Activated T-cell treated with anti-CD3 and anti-CD28 coated beads for 48 hours (primary cell): ENCODE results near the gene RIMS1.

Source experiments
- DNase-seq: peaks from one replicate; pipeline ENCODE4 v3.0.0-alpha.2; 2020; ENCODE audit warnings: low read depth

Gene RIMS1

DNA sequence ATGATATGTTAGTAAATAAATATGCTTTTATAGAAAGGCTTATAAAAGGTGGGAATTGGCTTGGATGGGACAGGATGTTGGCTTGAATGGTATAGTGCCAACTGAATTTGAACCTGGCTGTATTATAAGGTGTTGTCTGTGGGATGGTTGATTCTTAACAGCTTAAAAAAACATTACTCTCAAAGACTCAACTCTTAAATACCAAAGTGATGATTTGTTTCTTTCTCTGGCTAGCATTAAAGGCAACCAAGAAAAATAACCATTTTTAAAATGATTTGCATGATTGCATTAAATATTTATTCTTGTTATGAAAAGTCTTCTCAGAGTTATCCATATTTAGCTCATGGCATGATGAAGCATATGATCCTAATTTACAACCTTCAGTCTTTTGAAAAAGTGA, 216.2 kb downstream of the RIMS1 start:
- DNase-seq = no peak

DNA sequence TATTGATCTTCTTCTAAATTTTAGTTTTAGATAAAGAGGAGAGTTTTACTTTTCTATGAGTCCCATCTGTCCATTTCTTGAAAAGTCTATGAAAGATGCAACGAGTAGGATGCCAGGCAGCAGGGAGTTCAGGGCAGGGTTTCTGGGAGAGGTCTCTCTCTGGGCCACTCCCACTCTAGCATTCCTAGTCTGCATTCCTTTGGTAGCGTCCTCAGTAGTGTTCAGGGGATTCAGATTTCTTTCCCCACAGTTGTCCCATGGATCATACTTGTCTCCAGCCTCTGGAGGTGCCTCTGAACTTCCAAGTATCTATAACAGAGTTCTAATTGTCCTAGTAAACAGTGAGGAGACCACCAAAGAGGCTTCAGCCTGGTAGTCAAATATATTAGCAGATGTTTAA, 225.3 kb downstream of the RIMS1 start:
- DNase-seq = no peak

DNA sequence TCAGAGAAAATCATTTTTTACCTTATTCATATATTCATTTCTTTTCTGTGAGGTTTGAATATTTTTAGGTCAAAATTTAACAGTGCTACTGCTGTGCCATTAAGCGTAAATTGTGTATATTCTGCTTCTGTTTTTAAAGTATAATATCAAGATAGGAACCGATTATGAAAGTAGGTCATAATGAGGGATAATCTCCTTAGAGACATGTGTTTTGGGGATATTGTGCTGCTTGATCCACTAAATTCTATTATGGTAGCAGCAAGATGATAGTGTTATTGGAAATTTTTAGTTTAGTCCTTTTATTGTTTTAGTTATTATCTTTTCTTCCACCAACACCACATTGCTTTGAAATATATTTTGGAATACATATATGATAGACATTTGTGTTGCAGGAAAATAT, 244.0 kb downstream of the RIMS1 start:
- no peak for DNase-seq

GRCh38 chr6:72132427-72132826, 246.1 kb downstream of the RIMS1 start:
- DNase-seq = no peak

DNA sequence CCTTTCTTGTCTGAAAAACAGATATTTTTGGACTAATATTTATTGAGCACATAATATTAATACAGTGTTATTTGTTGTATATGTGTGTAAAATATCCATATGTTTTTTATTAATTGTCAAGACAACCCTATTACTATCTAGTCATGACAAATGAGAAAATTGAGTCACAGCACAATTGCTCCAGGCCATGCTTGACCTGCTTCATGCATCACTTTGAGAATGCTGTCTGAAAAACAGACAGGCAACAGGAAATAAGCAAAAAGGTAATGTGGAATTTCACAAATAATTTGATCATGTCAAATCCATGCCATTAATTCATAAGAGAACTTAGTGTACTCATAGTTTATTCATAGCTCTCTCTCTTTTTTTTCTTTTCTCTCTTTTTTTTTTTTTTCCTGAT, 246.5 kb downstream of the RIMS1 start:
- no peak for DNase-seq

DNA sequence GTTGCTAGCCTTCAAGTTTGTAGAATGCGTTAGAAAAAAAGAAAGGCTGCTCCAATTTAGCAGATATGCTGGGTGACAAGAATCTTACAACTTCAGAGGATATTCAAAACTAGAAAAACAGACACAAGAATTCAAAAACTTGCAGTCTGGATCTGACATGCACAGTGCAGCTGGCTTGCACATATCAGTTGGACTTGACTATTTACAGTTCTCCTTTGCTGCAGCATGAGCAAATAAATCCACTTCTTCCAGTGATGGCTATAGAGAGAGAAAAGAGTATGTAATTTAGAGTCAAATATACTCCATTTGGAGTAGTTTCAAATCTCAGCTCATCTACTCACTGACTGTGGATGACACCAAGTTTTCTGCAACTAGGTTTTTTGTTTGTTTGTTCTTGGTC, 247.0 kb downstream of the RIMS1 start:
- DNase-seq = no peak

DNA sequence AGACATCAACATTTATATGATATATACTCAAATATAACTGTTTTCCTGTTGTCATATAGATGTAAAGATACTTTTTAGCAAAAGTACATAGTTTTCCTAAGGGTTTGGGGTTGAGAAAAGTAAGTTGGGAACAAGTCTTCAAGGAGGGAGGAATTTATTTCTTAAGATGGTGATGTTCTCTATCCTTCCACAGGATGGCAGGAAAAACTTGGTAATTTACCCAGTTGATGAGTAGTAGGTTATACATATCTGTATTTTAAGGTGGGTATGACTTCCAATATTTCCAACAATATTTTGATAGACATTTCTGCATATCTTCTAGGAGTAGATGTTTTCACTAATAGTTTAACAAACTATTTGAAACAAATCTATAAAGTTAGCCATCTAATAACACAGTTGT, 254.4 kb downstream of the RIMS1 start:
- no peak for DNase-seq

DNA sequence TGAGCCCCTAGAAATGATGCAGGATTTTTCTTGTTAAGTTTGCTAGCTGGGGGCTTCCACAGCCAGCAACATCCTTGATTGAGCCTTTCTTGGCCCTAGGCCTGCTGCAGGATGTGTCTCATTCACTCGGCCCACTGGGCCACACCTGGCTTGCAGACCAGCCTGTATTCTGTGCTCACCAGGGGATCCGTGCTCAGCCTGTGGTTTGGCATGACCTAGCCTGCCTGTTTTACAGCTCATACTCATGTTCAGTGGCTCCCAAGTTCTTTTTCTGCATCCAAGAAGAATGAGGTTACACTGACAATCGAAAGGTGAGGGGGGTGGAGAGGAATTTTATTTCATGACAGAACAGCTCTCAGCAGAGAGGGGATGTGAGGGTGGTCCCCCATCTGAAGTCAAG, 263.4 kb downstream of the RIMS1 start:
- no peak for DNase-seq

- DNase-seq = no peak
Measured at GRCh38 chr6:72151742-72152141, 265.4 kb downstream of the RIMS1 start.

DNA sequence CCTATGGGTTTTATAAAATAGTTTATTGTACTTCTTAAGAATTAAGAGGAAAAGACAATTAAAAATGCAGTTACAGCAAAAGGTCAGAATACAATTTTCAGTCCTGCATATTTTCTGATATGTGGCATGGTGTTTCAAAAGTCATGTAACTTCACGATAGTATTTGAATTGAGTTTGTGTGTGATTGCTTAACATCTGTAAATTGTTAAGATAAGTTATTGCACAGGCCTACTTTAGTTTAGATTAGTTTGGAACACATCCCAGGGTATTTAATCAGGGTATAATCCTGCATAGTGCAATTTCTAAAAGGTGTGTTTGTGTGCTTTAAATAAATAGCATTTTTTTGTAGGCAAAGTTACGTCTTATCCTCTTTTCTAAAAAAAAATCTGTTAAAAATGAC, 289.6 kb downstream of the RIMS1 start:
- no peak for DNase-seq

DNA sequence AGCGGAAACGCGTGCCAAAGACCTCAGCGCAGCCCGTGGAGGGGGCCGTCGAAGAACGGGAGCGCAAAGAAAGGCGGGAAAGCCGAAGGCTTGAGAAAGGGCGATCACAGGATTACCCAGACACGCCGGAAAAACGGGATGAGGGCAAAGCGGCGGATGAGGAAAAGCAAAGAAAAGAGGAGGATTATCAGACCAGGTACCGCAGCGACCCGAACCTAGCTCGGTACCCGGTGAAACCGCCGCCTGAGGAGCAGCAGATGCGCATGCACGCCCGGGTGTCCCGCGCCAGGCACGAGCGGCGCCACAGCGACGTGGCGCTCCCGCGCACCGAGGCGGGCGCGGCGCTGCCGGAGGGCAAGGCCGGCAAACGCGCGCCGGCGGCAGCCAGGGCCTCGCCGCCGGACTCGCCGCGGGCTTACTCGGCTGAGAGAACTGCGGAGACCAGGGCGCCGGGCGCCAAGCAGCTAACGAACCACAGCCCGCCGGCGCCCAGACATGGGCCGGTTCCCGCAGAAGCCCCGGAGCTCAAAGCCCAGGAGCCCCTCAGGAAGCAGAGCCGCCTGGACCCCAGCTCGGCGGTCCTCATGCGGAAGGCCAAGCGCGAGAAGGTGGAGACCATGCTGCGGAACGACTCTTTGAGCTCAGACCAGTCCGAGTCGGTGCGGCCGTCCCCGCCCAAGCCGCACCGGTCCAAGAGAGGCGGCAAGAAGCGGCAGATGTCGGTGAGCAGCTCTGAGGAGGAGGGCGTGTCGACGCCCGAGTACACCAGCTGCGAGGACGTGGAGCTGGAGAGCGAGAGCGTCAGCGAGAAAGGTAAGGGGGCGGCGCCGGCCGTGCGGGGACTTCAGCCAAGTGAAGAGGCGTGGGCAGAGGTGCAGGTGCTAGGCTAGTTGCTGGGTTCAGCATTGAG, 296.2 kb downstream of the RIMS1 start:
- DNase-seq = peak; percentile 1

DNA sequence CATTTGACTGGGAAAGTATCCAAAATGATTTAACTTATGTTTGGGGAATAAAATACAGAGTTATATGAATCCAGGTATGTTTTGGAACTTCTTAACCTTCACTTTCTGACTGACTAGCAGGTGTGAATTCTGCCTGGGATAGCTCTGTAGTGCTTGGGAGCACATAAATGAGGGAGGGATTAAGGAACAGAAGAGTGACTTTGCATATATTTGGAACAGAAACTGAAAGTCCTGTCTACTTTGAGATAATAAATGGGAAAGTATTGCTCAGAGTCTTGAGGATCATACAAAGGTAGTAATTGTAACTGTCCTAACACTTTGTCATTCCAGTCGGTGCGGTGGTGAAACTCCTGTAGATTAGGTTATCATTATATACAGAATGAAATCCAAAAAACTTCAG, 317.6 kb downstream of the RIMS1 start:
- no peak for DNase-seq

- DNase-seq = no peak
Measured at GRCh38 chr6:72205500-72205899, 319.1 kb downstream of the RIMS1 start.

DNA sequence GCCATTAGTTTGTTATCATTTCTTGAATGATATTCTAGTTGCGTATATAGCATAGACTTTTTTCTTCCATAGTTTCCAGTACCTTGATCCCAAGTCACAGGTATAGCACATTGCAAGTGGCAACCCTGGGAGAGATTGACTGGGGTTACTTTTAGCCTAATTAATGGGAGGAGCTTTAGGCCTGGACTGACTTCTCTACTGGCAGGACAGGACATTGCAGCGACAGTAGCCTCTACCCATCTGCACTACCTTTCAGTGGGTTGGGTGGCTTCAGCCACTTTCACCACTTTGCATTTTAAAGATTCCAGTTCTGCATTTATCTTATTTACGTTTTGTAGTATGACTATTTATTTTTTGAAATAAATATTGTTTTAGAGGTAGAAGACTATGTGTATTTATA, 320.3 kb downstream of the RIMS1 start:
- no peak for DNase-seq

GRCh38 chr6:72212686-72213085, 326.3 kb downstream of the RIMS1 start:
- no peak for DNase-seq

- DNase-seq = no peak
Measured at GRCh38 chr6:72213654-72214053, 327.3 kb downstream of the RIMS1 start.

- DNase-seq = no peak
Measured at GRCh38 chr6:72216222-72217068, 330.1 kb downstream of the RIMS1 start.

GRCh38 chr6:72217626-72218025, 331.3 kb downstream of the RIMS1 start:
- no peak for DNase-seq

- DNase-seq = no peak
Measured at GRCh38 chr6:72218125-72218524, 331.8 kb downstream of the RIMS1 start.

DNA sequence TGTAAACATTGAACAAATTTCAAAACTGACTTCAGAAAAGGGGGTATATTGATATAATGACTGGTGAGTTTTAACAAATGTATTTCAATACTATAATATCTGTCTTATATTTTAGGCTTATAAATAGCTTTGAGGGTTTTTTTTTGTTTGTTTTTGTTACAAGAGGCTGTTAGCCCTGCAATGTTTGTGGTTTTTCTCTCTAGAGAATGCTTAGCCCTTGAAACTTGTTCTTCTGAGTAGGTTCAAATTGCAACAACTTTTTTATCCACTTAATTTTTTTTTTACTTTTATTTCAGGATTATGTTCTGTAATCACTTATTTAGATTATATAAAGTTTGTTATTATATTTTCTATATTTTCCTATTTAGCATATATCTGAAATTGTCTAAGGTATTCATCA, 333.2 kb downstream of the RIMS1 start:
- no peak for DNase-seq

- no peak for DNase-seq
Measured at GRCh38 chr6:72238021-72238420, 351.7 kb downstream of the RIMS1 start.

DNA sequence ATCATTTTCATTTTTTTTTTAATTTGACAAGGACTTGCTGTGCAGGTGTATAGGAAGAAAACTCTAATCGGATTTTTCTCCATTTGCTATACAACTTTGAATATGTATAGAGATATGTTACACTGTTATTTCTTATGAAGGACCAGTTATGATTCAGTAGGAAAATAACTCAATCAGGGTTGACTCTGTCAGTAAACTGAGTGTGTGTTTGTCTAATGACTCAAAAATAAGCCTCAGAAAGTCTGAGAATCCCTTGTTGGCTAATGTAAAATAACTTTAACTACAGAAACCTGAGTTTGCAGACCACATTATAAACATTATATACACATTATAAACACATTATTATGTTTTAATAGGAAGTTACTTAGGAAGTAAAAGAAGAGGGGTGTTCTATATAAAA, 352.6 kb downstream of the RIMS1 start:
- DNase-seq = no peak

DNA sequence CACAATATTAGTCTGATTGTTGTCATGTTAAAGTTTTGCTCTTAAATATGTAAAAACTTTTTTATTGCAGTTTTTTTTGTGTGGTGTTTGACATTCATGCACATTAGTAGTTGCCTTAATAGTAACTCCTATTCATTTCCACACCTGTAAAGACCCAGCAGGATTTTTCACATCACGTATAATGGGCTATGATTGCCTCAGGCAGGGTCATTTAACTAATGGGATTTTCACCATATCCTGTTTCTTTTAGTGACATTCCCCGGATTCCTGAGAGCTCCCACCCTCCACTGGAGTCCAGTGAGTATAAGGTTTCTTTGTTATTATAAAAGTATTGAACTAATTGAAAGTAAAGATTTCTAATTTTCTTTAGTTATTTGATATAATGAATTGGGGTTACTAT, 359.2 kb downstream of the RIMS1 start:
- DNase-seq = no peak
